ENCODE data around the gene KRTAP19-1. TPM values are rescaled to one million over a fixed set of nuclear protein-coding genes. Genes with fewer than 3 reads are reported as not detected.
"Not testable (repeated sequence)": the region's sequence is repeated elsewhere in the genome, so short reads cannot be mapped to it uniquely, and the experiment has no call there.

KRTAP19-1 gene
- not detected for total RNA-seq

DNA sequence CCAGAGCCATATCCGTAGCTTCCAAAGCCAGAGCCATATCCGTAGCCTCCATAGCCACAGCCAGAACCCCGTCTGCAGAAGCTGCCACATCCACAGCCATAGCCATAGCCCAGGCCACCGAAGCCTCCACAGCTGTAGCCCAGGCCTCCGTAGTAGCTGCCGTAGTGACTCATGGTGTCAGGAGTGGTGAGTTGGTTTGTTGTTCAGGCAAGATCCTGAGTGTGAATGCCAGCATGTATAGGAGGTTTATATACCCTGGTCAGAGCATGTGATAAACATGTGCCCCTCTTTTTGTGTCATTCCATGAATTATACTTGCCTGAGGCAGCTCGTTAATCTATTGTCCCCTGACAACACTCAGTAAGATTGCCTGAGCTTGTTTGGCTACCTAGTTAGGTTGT, at the start of gene KRTAP19-1:
KRTAP19-1 (minus strand) TSS at position 223 of the 400 bp plus-strand sequence; CDS start at position 173, 50 bp downstream.
- peak within 1 kb of the TSS in 2 of 4 donors; percentile 47 for H3K27ac ChIP-seq
- no peak within 1 kb of the TSS for H3K4me3 ChIP-seq
- TF ChIP-seq, protein P1, sequence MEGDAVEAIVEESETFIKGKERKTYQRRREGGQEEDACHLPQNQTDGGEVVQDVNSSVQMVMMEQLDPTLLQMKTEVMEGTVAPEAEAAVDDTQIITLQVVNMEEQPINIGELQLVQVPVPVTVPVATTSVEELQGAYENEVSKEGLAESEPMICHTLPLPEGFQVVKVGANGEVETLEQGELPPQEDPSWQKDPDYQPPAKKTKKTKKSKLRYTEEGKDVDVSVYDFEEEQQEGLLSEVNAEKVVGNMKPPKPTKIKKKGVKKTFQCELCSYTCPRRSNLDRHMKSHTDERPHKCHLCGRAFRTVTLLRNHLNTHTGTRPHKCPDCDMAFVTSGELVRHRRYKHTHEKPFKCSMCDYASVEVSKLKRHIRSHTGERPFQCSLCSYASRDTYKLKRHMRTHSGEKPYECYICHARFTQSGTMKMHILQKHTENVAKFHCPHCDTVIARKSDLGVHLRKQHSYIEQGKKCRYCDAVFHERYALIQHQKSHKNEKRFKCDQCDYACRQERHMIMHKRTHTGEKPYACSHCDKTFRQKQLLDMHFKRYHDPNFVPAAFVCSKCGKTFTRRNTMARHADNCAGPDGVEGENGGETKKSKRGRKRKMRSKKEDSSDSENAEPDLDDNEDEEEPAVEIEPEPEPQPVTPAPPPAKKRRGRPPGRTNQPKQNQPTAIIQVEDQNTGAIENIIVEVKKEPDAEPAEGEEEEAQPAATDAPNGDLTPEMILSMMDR (IDR thresholded peaks at IDR 0.05 in 4 of 5, conservative IDR thresholded peaks at IDR 0.05 in 1 of 5), result no peak
- no peak for TF ChIP-seq POLR2A (IDR thresholded peaks at IDR 0.05)
- H3K36me3 ChIP-seq, result no peaks in the 10 kb centered on the region
- H3K27me3 ChIP-seq, result no peaks in the 10 kb centered on the region
- no peak for ATAC-seq
- no peak for DNase-seq
- in situ Hi-C loops (cut with MboI; ENCODE audit: low sequenced_read_pairs in 4 of 4) (no loop called here), intact Hi-C loops (cut with DNase I; ENCODE audit: low total_unique reads) (no loop called here)
- H3K4me1 ChIP-seq, result no peaks in the 10 kb centered on the region
- no peaks in the 10 kb centered on the region for H3K9me3 ChIP-seq

DNA sequence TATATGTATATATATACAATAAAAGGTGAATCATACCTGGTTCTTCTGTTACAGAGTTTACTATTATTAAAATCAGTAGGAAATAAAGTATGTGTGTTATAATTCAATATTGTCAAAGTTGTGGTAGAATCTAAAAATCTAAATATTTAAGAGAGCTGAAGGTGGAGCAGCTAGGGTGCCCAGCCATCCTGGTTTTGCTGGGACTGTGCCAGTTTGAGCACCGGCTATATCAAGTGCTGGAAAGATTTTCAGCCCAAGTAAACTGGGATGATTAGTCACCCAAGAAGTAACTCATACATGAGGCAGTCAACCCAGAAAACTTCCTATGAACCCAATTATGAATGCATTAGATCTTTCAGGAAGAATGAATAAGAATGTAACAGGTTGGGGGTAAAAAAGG, 38.7 kb upstream of the KRTAP19-1 start:
- Histone ChIP-seq H3K4me1 (no peaks in the 10 kb centered on the region), H3K27ac (no peak overlapping the region), H3K4me3 (no peak overlapping the region), H3K36me3 (no peaks in the 10 kb centered on the region), H3K27me3 (no peaks in the 10 kb centered on the region), H3K9me3 (no peaks in the 10 kb centered on the region)
- DNase-seq (no peak), ATAC-seq (no peak)
- in situ Hi-C loops (cut with MboI; ENCODE audit: low sequenced_read_pairs in 4 of 4) (no loop called here), intact Hi-C loops (cut with DNase I; ENCODE audit: low total_unique reads) (no loop called here)
- TF ChIP-seq, protein P1 (IDR thresholded peaks at IDR 0.05 in 4 of 5, conservative IDR thresholded peaks at IDR 0.05 in 1 of 5), result no peak
- no peak for TF ChIP-seq POLR2A (IDR thresholded peaks at IDR 0.05)

- Histone ChIP-seq H3K36me3 (no peaks in the 10 kb centered on the region), H3K27ac (no peak overlapping the region), H3K4me3 (no peak overlapping the region), H3K27me3 (no peaks in the 10 kb centered on the region), H3K4me1 (no peaks in the 10 kb centered on the region), H3K9me3 (no peaks in the 10 kb centered on the region)
- DNase-seq (no peak), ATAC-seq (no peak)
- in situ Hi-C loops (cut with MboI; ENCODE audit: low sequenced_read_pairs in 4 of 4), result no loop called here
- intact Hi-C loops (cut with DNase I; ENCODE audit: low total_unique reads), result no loop called here
- no peak for TF ChIP-seq POLR2A (IDR thresholded peaks at IDR 0.05)
Measured at GRCh38 chr21:30515681-30516080, 35.5 kb upstream of the KRTAP19-1 start.

DNA sequence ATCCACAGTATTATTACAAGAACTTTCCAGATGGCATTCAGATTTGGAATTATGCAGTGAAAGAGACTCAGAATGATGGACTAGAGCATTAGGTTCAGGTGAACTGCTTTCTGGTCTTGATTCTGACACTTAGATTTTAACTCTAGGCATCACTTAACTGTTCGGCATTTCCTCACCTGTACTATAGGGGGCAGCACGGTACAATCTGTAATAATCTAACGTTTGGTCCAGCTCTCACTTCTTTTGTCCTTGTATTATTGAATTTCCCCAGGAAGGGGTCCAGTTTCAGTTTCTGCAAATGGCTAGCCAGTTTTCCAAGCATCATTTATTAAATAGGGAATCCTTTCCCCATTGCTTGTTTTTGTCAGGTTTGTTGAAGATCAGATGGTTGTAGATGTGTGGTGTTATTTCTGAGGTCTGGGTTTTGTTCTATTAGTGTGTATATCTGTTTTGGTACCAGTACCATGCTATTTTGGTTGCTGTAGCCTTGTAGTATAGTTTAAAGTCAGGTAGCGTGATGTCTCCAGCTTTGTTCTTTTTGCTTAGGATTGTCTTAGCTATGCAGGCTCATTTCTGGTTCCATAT, 25.5 kb upstream of the KRTAP19-1 start:
- H3K27me3 ChIP-seq; intact Hi-C loops (cut with DNase I; ENCODE audit: low total_unique reads); H3K36me3 ChIP-seq; H3K27ac ChIP-seq; H3K4me3 ChIP-seq; H3K4me1 ChIP-seq; DNase-seq; ATAC-seq; H3K9me3 ChIP-seq; in situ Hi-C loops (cut with MboI; ENCODE audit: low sequenced_read_pairs in 4 of 4): not testable (repeated sequence)

- ATAC-seq (no peak), DNase-seq (no peak)
- TF ChIP-seq POLR2A (IDR thresholded peaks at IDR 0.05), result no peak
- TF ChIP-seq, protein P1 (IDR thresholded peaks at IDR 0.05 in 4 of 5, conservative IDR thresholded peaks at IDR 0.05 in 1 of 5), result no peak
Measured at GRCh38 chr21:30502041-30502440, 21.9 kb upstream of the KRTAP19-1 start, which contains the start of gene KRTAP19-5. TSS of gene KRTAP19-5 (minus strand) at chr21:30502141. CDS start at chr21:30502090, 51 bp downstream.

GRCh38 chr21:30497065-30497464, 16.9 kb upstream of the KRTAP19-1 start, which contains the start of gene KRTAP19-4:
TSS of gene KRTAP19-4 (minus strand) at chr21:30497165. CDS start at chr21:30497110, 55 bp downstream.
- intact Hi-C loops (cut with DNase I; ENCODE audit: low total_unique reads) (no loop called here), in situ Hi-C loops (cut with MboI; ENCODE audit: low sequenced_read_pairs in 4 of 4) (no loop called here)
- Histone ChIP-seq H3K9me3 (no peaks in the 10 kb centered on the region), H3K4me1 (no peaks in the 10 kb centered on the region), H3K36me3 (no peaks in the 10 kb centered on the region), H3K4me3 (no peak within 1 kb of the TSS), H3K27ac (no peak within 1 kb of the TSS), H3K27me3 (no peaks in the 10 kb centered on the region)
- no peak for DNase-seq
- no peak for TF ChIP-seq POLR2A (IDR thresholded peaks at IDR 0.05)
- TF ChIP-seq, protein P1 (IDR thresholded peaks at IDR 0.05 in 4 of 5, conservative IDR thresholded peaks at IDR 0.05 in 1 of 5), result no peak
- ATAC-seq, result no peak

More at GRCh38 chr21:30502041-30502440, 21.9 kb upstream of the KRTAP19-1 start, which contains the start of gene KRTAP19-5:
- no peaks in the 10 kb centered on the region for H3K36me3 ChIP-seq
- intact Hi-C loops (cut with DNase I; ENCODE audit: low total_unique reads), result no loop called here
- H3K9me3 ChIP-seq, result no peaks in the 10 kb centered on the region
- H3K4me3 ChIP-seq, result no peak within 1 kb of the TSS
- in situ Hi-C loops (cut with MboI; ENCODE audit: low sequenced_read_pairs in 4 of 4), result no loop called here
- no peak within 1 kb of the TSS for H3K27ac ChIP-seq
- H3K4me1 ChIP-seq, result no peaks in the 10 kb centered on the region
- H3K27me3 ChIP-seq, result no peaks in the 10 kb centered on the region
